Occipital lobe (tissue), 2 donors: ENCODE results near the gene ATP5PB. TPM values are rescaled to one million over a fixed set of nuclear protein-coding genes. Genes with fewer than 3 reads are reported as not detected.

Experiments used
- DNase-seq: peaks from one replicate; lab custom pipeline; 2025; lab: John Stamatoyannopoulos, UW
- total RNA-seq: library from RNA; depleted of rRNA; stranded (reverse); fragments of >200 nt; gene quantifications from one replicate; pipeline ENCODE4 v1.2.3, GENCODE V29; 2014

Gene ATP5PB
- total RNA-seq, 1 donor from 2014 or later, result 170 TPM

DNA sequence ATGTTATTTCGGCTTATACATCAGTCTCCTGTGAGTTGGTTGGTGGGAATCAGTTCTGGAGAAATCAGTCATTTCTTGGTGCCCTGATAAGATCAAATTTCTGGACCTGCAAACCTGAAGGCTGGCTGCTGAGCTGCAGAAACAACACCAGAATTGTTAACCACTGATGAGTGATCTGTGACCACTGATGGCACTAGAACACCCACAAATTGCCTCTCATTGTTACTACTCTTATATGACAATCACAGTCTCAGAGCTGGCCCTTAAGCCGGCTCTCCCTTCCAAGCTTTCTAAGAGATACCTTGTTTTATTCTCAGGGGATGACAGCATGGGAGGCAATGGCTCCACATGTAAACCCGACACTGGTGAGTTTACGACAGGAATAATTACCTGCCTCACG, 26.4 kb downstream of the ATP5PB start:
- no peak for DNase-seq

DNA sequence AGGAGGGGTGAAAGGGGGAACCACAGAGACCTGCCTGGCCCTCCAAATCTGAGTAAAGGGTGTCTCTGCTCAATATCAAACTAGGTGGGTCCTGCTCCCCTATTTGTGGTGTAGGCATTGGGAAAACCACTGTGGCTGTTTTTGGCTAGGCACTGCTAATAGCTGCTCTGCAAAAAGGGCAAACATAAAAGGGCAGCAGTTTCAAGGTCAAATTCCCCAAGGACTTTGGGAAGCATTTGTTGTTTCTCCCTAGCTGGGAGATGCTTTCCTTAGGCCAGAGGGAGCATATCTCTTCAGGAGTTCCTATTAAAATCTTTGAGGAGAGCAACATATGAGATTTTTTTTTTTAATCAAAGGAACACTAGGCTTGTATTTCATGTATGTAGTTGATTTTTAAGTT, 26.9 kb downstream of the ATP5PB start:
- DNase-seq, result no peak

DNA sequence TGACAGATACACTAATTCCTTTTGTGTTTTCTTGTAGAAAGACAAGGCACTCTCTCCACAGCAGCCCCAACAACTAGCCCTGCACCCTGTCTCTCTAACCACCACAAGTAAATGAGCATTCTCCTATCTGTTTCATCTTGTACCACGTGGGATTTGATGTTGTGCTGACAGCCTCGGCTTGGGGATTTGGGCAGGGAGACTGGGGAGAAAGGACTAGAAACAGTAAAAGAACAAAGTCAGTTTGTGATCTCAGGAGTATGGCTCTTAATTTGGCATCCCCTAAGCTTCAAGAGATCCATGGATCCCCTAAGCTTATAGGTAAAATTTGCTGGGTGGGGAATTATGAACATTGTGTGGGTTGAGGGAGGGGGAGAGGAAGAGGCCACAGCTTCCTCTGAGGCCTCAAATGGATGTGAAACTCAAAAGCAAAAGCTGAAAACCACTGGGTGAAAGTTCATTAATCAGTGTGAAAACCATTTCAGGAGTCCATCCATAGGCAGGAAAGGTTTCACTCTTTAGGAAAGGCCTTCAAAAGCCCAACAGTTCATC, 27.6 kb downstream of the ATP5PB start:
- no peak for DNase-seq

DNA sequence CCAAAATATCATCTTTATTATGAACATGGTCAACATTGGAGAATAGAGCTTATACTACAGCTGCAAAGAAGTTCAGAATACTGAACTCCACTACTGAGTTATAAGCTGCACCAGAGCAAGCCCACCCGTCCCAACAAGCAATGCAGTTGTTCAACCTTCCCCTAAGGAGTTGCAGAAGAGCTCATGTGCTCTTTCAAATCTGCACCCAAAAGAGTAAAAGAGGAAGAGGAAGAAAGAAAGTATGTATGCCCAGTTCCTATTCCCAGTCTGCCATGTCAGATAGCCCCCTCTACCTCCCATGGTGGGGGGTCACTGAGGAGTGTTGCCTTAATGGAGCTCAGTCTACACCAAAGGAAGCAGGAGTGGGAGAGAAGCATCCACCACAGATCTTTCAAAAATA, 31.4 kb downstream of the ATP5PB start:
- no peak for DNase-seq

DNA sequence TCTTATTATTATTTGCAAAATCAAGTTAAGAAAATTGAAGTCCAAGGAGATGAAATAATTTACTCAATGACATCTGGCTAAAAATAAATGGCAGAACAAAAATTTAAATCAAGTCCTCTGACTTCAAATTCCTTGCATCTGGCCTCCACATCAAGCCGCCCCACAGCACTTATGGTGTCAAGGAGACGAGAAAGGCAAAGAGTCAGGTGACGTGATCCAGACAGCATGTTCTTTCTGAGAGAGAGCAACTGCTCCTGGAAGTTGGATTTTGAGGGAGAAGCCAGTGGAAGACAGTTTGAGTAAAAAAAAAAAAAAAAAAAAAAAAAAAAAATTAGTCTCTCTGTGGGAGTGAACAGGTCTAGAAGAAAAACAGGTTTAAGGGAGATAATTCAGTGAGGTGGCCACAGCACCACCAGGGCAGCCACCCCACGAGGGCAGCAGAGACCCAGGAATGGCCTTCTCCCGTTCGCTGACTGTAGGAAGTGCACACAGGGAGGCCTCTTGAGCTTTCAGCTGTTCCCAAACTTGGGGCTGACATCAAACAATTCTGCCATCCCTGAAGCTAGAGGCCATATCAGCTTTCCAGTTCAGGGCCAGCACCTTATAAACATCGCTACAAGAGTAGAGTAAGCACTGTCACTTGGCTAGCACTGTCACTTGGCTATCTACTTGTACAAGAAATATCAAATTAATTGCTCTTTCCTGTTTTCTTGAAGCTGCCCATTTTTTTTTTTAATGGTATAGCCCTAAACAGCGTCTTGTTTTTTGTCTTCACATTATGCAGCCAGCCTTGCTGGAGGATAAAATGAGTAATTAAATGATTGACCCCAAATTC, 32.3 kb downstream of the ATP5PB start:
- DNase-seq, result peak; percentile 59

DNA sequence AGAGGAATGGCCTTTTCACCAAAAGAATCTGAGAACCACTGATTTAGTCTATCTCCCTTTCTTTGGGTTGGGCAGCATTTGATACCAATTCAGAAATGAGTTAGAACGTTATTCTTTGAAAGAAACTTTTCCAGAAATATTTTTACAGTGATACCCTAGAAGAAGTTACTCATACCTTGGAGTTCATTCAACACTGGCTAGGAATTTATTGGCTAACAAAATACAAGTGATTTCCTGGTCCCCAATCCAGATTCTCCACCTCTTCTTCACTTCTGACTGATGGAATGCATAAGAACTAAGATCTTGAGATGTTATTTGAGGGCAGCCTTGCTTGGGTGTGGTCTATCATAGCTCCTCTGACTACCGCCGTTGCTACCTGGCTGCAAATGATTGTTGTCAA, 33.9 kb downstream of the ATP5PB start:
- no peak for DNase-seq

DNA sequence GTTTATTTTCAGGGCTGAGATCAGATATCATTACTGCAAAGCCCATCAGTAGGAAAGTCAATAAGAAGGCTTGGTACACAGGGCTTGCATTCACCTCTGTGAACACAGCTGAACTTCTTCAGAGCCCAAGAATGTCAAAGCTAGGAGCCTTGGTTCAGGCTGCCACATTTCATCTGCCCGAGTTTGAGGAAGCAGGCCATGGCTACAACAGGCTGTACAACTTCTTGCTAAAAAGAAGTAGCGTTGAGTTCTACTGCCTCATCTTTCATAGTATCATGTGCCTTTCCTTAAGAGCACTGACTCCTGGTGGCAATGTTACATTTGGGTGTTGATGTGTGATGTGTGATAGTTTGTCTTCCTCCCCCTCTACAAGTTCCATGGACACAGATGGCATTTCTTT, 34.6 kb downstream of the ATP5PB start:
- no peak for DNase-seq

DNA sequence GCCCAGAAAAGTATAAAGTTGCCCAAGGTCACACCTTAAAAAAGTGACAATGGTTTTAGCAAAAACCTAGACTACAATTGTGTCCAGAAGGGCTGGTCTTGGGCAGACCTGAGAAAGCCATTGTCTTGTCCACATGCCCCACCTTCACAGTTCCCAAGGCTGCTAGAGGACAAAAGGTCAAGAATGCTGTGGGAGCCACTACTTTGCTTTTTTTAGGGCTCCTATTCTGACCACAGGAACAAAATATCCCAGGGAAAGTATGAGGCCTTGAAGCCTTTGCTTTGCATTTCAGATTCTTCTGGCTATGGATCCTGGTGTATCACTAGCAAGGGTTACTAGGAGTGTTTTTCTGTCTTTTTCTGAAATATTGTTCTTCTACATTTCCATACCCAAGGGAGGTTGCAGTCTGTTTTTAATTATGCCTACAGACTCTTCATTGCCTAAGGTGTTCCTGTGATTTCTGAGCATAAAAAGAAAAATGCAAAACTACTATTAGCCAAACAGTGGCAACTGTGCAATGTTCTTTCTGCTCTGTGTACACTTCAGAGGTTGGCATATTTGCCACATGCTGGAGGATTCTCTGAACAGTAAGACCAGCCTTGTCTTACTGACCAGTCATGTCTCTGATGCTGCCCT, 35.2 kb downstream of the ATP5PB start:
- no peak for DNase-seq

DNA sequence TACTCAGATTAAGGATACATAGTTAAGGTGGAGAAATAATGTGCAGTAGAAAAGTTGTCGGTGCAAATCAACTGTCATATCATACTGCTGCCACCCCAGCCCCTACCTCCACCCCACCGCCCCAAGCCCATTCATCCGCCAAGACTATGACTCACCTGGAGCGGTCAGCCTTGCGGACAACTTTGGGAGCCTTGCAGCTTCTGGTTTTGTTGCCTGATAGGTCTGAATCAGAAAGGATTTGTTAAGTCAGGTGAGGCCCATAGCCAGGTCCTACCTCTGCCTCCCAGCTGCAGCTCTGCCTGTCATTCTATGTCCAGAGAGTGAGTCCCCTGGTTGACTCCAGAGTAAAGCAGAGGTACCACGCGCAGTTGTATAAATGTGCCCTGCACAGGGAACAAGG, 37.2 kb downstream of the ATP5PB start:
- DNase-seq, result no peak

DNA sequence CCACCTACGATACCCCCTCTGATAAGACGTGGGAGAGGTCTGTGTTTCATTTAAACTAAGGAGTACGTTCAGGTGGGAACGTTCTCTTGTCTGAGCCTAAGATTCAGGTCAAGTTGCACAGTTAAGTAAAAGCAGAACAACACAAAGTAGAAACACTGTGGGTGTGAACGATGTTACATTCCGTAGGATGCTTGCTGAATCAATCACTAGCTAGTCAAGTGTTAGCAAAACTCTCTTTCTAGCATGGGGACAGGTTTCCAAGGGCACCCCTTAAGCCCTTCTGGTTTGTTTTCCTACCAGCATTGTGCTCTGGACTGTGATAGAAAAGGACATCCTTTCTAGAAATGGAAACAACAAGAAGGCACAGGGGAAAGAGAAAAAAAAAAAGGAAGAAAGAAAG, 37.9 kb downstream of the ATP5PB start:
- DNase-seq, result no peak

DNA sequence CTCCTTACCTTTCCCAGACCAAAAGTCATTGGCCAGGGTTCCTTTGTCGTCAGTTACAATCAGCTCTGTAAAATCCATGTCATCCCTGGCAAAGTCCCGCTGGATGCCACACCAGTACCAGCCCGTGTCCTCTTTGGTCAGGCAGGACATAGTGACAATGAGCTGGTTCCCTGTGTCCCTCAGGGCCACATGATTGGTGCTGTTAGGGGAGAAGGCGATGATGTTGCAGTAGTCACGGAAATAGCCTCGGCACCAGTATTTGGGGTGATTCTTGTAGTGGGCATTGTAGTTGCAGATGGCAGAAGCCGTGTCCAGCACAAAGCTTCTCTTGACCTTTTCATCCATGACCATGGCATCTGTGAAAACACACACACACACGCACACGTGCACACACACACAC, 39.4 kb downstream of the ATP5PB start:
- peak; percentile 34 for DNase-seq

DNA sequence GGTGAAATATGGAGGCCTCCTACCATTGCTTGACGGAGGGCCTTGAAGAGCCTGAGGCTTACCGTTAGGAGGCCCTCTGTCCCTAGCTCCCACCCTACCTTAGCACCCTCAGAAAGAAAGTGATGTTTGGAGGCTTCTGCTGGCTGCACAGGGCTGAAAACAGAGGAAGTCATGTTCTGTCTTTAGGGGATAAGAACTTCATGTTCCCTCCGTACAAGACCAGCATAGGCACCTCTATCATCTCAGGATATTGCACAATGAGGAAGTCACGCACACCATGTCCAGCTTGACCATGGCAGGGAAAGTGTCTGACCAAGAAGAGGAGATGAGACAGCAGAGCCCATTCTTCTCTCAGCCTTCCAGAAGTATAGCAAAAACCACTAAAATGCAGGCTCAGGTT, 40.3 kb downstream of the ATP5PB start:
- no peak for DNase-seq

DNA sequence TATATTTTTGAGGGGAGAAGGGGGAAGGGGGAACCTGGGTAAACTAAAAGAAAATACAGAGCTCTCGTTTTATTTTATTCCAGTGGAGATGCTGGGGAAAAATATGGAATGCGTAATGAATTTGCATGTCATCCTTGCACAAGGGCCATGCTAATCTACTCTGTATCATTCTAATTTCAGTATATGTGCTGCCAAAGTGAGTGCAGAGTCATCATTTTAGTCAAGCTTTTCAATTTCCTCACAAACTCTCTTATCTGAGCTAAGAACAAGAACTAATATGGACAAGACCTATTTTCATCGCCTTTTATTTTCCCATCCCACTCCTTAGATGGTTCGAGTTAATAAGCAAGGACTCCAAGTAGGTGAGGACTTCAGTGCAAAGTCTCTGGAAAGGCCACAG, 41.0 kb downstream of the ATP5PB start:
- no peak for DNase-seq

DNA sequence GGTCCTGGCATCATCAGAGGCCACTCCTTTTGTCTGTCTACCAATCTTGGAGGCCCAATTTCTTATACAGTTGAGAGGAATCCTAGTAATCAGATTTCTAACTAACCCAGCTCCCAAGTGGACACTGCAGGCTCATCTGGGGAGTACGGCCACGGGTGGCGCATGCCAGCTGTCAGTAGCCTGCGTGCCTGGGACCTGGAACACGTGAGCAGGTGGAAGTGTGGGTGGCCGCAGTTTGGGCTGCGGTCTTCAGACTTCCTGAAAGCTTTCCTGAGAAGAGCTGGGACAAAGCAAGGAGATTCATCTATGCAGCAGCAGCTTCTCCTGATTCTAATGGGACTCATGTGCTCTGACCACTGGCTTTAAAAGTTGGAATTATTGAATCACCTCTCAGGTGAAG, 41.8 kb downstream of the ATP5PB start:
- no peak for DNase-seq

DNA sequence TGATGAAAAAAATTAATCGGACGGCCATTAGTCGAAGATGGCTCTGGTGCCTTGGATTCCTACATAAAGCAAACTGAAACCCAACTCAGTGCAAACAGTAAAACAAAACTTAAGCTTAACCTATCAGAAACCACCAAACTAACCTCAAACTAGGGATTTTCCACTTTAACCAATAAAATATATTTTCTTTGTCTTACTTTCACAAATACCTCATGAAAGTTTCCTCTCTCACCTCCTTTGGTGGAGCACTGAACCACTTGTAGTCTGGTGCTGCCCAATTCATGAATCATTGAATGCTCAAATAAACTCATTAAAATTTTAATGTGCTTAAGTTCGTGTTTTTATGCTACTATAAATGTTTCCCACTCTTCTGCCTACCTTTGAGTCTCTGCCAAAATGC, 47.1 kb downstream of the ATP5PB start:
- no peak for DNase-seq

DNA sequence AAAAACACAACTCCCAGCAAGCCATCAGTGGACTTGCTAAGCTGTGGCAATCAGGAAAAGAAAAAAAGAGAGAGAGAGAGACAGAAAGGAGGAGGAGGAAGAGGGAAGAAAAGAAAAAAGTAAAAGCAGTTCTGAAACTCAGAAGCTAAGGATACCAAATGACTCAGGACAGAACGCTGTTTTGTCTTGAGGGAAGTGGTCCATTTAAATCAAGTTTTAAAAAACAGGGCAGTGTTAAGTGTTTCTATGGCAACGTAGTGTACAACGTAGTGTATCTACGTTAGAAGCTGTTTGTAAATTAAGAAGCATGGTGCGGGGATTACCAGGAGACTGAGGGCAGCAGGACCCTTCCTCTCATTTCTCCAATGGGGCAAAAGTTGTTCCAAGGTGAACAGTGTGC, 48.3 kb downstream of the ATP5PB start:
- DNase-seq, result no peak

DNA sequence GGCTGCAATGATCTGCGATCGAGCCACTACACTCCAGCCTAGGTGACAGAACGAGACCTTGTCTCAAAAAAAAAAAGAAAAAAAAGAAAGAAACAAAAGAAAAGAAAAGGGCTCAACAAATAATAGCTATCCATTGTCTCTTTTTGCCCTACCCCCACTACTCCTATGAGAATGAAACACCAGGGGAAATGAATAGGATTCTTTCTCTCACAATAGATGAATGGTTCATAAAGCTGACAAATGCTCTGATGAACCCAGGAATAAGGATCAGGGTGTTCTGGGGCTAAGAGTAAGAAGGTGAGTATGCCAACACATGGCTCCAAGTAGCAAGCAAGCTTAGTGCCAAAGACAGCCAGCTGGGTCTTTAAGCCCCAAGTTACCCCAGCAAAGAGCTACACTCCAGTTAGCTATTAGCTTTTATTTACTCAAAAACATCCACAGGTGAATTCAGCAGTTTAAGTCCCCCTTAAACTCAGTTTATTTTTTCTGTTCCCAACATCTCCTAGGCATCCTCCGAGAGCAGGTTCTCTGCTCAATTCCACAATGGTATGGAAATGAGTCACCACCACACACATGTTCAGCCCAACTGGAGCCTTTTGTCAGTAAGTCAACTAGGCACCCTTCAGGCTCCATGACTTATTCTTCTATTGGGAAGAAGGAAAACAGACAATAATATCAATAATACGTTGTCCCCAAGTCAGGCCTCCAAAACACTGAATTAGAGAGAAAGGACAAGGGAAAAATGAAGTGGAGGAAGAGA, 49.9 kb downstream of the ATP5PB start:
- no peak for DNase-seq

DNA sequence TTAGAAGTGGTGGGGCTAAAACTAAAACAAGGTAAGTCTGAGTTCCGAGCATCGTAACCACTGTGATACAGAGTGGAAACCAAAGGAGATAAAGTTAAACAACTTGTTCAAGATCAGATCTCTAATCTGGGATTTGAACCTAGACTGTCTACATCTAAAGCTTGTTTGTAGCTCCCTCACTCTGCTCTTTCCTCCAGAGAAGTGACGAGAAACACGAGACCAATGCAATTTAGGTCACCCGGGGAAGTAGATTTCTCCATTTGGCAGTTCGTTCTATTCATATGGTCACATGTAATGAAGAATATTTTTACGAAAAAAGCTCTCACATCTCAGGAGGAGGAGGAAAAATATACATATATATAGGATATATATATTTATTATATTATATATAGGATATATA, 52.4 kb downstream of the ATP5PB start:
- no peak for DNase-seq

DNA sequence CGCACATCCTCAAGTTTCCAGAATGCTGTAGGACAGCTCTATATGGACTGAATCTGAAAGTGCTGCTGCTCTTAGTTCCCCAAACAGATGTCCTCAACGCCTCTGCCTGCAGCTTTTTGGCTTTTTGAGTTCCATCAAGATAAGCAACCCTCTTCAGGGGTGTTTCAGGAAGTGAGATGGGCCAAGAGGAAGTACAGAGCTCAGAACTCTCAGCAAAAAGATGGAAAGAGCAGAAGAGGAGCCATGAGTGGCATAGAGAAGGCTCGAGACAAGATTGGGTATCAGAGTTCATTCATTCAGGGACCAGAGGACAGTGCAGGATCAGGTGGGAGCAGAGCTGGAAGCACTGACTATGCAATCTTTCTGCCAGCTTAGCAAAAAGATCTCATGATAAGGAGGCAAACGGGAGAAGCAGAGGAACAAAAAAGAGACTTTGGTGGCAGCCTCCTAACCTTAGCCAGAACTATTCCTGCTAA, 54.4 kb downstream of the ATP5PB start, which contains the start of the genes ADORA3 and TMIGD3:
Gene ADORA3 (minus strand): TSS at position 49 of the 476 bp plus-strand sequence. CDS start 279 bp downstream, outside the sequence.
Gene TMIGD3 (minus strand): TSS at position 49 of the 476 bp plus-strand sequence. CDS start 279 bp downstream, outside the sequence.
- DNase-seq, result no peak

DNA sequence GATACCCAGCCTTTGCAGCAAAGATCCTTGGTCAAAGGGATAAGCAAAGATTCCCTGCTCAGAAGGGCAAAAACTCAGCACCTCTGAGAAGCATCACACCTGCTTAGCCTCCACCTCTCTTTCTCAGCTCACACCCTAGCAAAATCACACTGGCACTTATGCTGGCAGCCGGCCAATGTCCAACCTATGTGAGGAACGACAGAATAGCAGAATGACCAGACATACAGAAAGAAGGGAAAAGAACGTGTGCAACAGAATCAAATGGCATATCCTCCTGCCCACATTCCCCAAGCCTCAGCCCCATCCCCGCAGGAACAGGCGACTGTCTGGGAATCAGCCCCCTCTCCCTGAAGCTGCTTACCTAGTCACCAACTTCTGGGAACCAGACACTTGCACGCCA, 54.8 kb downstream of the ATP5PB start:
- no peak for DNase-seq

DNA sequence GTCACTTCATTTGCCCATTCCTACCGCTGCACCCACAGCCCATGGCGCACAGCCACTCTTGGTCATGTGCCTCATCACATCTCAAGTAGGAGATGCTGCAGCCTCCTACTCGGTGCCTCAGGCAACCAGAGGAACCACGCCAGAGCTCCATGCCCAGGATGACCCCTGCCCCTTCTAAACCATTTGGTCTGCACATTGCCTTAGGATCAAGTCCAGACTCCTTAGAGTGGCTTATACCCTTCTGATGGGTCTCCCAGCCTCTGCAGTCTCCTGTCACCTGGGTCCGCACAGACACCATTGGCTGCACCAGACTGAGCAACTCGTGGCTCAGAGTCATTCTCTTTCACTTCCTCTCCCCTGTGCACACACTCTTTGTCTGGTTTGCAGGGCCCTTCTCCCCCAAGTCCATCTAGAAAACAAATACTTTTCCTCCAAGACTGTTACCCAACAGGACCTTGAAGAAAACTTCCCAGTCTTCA, 56.4 kb downstream of the ATP5PB start:
- no peak for DNase-seq

DNA sequence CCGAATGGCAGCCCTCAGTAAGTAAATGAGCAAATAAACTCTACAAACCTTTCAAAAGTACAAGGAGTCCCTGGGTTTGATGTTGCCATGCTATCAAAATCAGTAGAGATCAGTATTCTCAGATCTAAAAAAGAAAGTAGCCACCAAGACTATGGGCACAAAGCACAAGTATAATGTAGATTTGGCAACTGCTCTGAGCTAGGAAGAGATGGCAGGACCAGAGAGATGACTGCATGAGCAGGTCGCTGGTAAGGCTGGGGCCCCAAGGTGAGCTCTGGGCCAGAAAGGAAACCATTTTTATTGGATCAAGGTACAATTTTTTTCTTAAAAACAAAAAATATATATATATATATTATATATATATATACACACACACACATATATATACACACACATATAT, 57.3 kb downstream of the ATP5PB start:
- DNase-seq, result no peak
